GM23338 (cell line): ENCODE data around the gene ZNF622. TPM values are rescaled to one million over a fixed set of nuclear protein-coding genes. Genes with fewer than 3 reads are reported as not detected.

Experiments used
- ATAC-seq: fragments of 200-7000 bp; cut with Tn5 transposase; 3 replicates; pipeline ENCODE4 v1.9.1; 2020
- DNase-seq: peaks from one replicate; pipeline ENCODE4 v3.0.0-alpha.2; 2015; ENCODE audit warnings: low spot score
- H2AFZ ChIP-seq: fragments of 200-600 bp; sonication (generic); 2 replicates; pipeline ENCODE4 v1.8.0; 2016; ENCODE audit warnings: antibody characterized with exemption, mild to moderate bottlenecking, moderate library complexity
- H3F3A ChIP-seq: fragments of 200-600 bp; sonication (generic); replicated peaks from 2 replicates; pipeline ENCODE4 v1.8.0; 2017; ENCODE audit warnings: antibody characterized with exemption, mixed run types, low read depth
- H3K27ac ChIP-seq: fragments of 200-600 bp; sonication (generic); 2 replicates; pipeline ENCODE4 v1.6.1; 2016; ENCODE audit warnings: low read depth
- H3K27me3 ChIP-seq: fragments of 200-600 bp; sonication (generic); 2 replicates; pipeline ENCODE4 v1.8.0; 2016; ENCODE audit warnings: mild to moderate bottlenecking, mixed run types, moderate library complexity; ENCODE audit not compliant: insufficient read depth
- H3K36me3 ChIP-seq: fragments of 200-600 bp; sonication (generic); 2 replicates; pipeline ENCODE4 v1.8.0; 2016; ENCODE audit warnings: mild to moderate bottlenecking; ENCODE audit not compliant: insufficient read depth
- H3K4me1 ChIP-seq: fragments of 200-600 bp; sonication (generic); 2 replicates; pipeline ENCODE4 v1.8.0; 2016; ENCODE audit warnings: mild to moderate bottlenecking, moderate library complexity; ENCODE audit not compliant: insufficient read depth
- H3K4me2 ChIP-seq: fragments of 200-600 bp; sonication (generic); 2 replicates; pipeline ENCODE4 v1.7.1; 2017; ENCODE audit warnings: mixed run types
- H3K4me3 ChIP-seq: fragments of 200-600 bp; sonication (generic); 2 replicates; pipeline ENCODE4 v1.6.1; 2016; ENCODE audit warnings: mixed run types
- H3K79me2 ChIP-seq: fragments of 200-600 bp; sonication (generic); replicated peaks from 2 replicates; pipeline ENCODE4 v1.8.0; 2017; ENCODE audit warnings: mild to moderate bottlenecking; ENCODE audit not compliant: insufficient read depth
- H3K9me2 ChIP-seq: fragments of 200-600 bp; sonication (generic); 2 replicates; pipeline ENCODE4 v1.8.0; 2017; ENCODE audit not compliant: insufficient read depth
- H4K20me1 ChIP-seq: fragments of 200-600 bp; sonication (generic); replicated peaks from 2 replicates; pipeline ENCODE4 v1.8.0; 2017; ENCODE audit warnings: mild to moderate bottlenecking; ENCODE audit not compliant: insufficient read depth
- H3K27ac Mint-ChIP-seq: 2 replicates; pipeline ENCODE4 v1.8.0; 2020; ENCODE audit warnings: inconsistent platforms, mild to moderate bottlenecking, moderate library complexity, mixed read lengths
- H3K27me3 Mint-ChIP-seq: 3 replicates; pipeline ENCODE4 v1.8.0; 2022; ENCODE audit warnings: low read depth, mild to moderate bottlenecking, moderate library complexity, mixed read lengths, inconsistent platforms; ENCODE audit not compliant: insufficient read depth, poor library complexity
- H3K36me3 Mint-ChIP-seq: 3 replicates; pipeline ENCODE4 v1.8.0; 2021; ENCODE audit warnings: low read depth, mild to moderate bottlenecking, inconsistent platforms, moderate library complexity, mixed read lengths
- H3K4me1 Mint-ChIP-seq: 3 replicates; pipeline ENCODE4 v1.8.0; 2020; ENCODE audit warnings: mild to moderate bottlenecking, inconsistent platforms, mixed read lengths
- H3K4me3 Mint-ChIP-seq: 3 replicates; pipeline ENCODE4 v1.8.0; 2021; ENCODE audit warnings: moderate library complexity, mild to moderate bottlenecking, inconsistent platforms, mixed read lengths
- H3K9me3 Mint-ChIP-seq: 3 replicates; pipeline ENCODE4 v1.8.0; 2020; ENCODE audit warnings: moderate library complexity, mild to moderate bottlenecking, inconsistent platforms, mixed read lengths
- CREB1 ChIP-seq: fragments of 250-450 bp; sonication (Bioruptor Pico); IDR thresholded peaks from 2 replicates; pipeline ENCODE4 v1.5.0; 2020; ENCODE audit warnings: low read depth, mild to moderate bottlenecking, moderate library complexity
- EZH2 ChIP-seq: fragments of 200-600 bp; sonication (generic); IDR thresholded peaks from one replicate; pipeline ENCODE4 v1.8.0; 2017; ENCODE audit warnings: antibody characterized with exemption, mild to moderate bottlenecking, low read depth; ENCODE audit not compliant: unreplicated experiment
- EZH2phosphoT487 ChIP-seq: fragments of 200-600 bp; sonication (generic); IDR thresholded peaks from one replicate; pipeline ENCODE4 v1.8.1; 2018; ENCODE audit warnings: antibody characterized with exemption; ENCODE audit not compliant: unreplicated experiment
- NANOG ChIP-seq: IDR thresholded peaks from 2 replicates; pipeline ENCODE4 v1.6.1; 2016; ENCODE audit warnings: antibody characterized with exemption, borderline replicate concordance
- POLR2AphosphoS5 ChIP-seq: IDR thresholded peaks from 2 replicates; pipeline ENCODE4 v1.6.1; 2016; ENCODE audit warnings: antibody characterized with exemption, low read depth
- STAT1 ChIP-seq: IDR thresholded peaks from one replicate; pipeline ENCODE4 v1.6.1; 2016; ENCODE audit warnings: antibody characterized with exemption; ENCODE audit not compliant: unreplicated experiment
- ZNF114 ChIP-seq: fragments of 250-450 bp; sonication (Bioruptor Pico); IDR thresholded peaks from 2 replicates; pipeline ENCODE4 v1.5.0; 2020; ENCODE audit warnings: mild to moderate bottlenecking, moderate library complexity
- ZNF331 ChIP-seq: fragments of 250-450 bp; sonication (Bioruptor Pico); IDR thresholded peaks from 2 replicates; pipeline ENCODE4 v1.5.0; 2020; ENCODE audit warnings: low read depth, mild to moderate bottlenecking, moderate library complexity
- polyA plus RNA-seq: library from polyadenylated mRNA; unstranded; fragments of >200 nt; fragmentation: Nextera tagmentation; extraction: Ambion mirVana; gene quantifications from 2 replicates; pipeline ENCODE4 v1.2.1, GENCODE V29; 2016
- total RNA-seq: library from RNA; depleted of rRNA; stranded (reverse); fragments of >200 nt; shearing (Covaris generic); gene quantifications from 2 replicates; pipeline ENCODE4 v1.2.3, GENCODE V29; 2014
- TF ChIP-seq, protein P1 (sequence below): fragments of 250-450 bp; sonication (Bioruptor Pico); IDR thresholded peaks from 2 replicates; pipeline ENCODE4 v1.5.0; 2020; ENCODE audit warnings: mild to moderate bottlenecking, moderate library complexity
- TF ChIP-seq, protein P2 (sequence below): IDR thresholded peaks from one replicate; pipeline ENCODE4 v1.6.1; 2018; ENCODE audit warnings: antibody characterized with exemption; ENCODE audit not compliant: unreplicated experiment
- TF ChIP-seq, protein P3 (sequence below): IDR thresholded peaks from 2 replicates; pipeline ENCODE4 v1.6.1; 2016; ENCODE audit warnings: antibody characterized with exemption
- TF ChIP-seq, protein P4 (sequence below), 2 experiments: fragments of 200-600 bp in 1 of 2; sonication (generic) in 1 of 2; conservative IDR thresholded peaks; 2 replicates each; pipeline versions ENCODE4 v1.5.1 to v1.6.1; 2016 to 2017; ENCODE audit warnings: antibody characterized with exemption in 2 of 2, low read depth in 2 of 2, mild to moderate bottlenecking in 2 of 2, moderate library complexity in 1 of 2

Gene ZNF622
- total and polyA plus RNA-seq, 2 experiments from 2014 or later = 20.1 to 30.7 TPM

DNA sequence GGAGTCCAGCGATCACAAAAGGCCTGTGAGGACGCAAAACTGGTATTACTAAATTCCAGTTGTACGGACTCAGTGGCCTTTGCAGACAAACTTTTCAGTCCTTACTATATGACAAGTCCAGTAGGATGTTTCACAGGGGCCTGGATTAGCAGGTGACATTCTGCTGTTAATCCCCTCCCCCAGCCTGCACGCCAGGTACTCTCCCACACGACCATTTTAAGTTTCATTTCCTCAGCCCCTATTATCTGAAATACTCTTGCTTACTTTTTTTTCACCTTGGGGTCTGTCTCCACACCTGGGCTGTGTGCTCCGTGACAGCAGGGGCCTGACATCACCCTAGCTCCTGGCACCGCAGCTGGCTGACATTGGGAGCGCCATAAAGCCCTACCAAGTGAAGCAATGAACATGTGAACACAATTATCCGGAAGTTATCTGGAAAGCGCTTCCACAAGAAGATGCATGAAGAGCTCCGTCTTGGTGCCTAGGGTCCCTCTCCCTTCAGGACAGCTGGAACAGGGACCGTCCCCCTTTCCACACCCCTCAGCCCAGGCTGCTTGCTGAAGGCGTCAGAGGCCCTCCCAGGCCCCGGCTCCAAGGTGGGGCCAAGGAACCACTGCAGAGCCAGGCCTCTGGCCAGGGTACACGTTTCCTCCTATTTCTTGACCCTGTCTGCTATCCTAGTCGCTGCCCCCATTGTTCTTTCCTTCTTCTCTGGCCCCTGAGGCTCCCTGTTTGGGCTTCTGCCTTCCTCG is 39.7 kb upstream of the ZNF622 start (continued):
- TF ChIP-seq ZNF331 (CRISPR knock-in tag) = no peak
- TF ChIP-seq POLR2AphosphoS5 = no peak
- no peak for TF ChIP-seq CREB1 (CRISPR knock-in tag)
- TF ChIP-seq, protein P1, sequence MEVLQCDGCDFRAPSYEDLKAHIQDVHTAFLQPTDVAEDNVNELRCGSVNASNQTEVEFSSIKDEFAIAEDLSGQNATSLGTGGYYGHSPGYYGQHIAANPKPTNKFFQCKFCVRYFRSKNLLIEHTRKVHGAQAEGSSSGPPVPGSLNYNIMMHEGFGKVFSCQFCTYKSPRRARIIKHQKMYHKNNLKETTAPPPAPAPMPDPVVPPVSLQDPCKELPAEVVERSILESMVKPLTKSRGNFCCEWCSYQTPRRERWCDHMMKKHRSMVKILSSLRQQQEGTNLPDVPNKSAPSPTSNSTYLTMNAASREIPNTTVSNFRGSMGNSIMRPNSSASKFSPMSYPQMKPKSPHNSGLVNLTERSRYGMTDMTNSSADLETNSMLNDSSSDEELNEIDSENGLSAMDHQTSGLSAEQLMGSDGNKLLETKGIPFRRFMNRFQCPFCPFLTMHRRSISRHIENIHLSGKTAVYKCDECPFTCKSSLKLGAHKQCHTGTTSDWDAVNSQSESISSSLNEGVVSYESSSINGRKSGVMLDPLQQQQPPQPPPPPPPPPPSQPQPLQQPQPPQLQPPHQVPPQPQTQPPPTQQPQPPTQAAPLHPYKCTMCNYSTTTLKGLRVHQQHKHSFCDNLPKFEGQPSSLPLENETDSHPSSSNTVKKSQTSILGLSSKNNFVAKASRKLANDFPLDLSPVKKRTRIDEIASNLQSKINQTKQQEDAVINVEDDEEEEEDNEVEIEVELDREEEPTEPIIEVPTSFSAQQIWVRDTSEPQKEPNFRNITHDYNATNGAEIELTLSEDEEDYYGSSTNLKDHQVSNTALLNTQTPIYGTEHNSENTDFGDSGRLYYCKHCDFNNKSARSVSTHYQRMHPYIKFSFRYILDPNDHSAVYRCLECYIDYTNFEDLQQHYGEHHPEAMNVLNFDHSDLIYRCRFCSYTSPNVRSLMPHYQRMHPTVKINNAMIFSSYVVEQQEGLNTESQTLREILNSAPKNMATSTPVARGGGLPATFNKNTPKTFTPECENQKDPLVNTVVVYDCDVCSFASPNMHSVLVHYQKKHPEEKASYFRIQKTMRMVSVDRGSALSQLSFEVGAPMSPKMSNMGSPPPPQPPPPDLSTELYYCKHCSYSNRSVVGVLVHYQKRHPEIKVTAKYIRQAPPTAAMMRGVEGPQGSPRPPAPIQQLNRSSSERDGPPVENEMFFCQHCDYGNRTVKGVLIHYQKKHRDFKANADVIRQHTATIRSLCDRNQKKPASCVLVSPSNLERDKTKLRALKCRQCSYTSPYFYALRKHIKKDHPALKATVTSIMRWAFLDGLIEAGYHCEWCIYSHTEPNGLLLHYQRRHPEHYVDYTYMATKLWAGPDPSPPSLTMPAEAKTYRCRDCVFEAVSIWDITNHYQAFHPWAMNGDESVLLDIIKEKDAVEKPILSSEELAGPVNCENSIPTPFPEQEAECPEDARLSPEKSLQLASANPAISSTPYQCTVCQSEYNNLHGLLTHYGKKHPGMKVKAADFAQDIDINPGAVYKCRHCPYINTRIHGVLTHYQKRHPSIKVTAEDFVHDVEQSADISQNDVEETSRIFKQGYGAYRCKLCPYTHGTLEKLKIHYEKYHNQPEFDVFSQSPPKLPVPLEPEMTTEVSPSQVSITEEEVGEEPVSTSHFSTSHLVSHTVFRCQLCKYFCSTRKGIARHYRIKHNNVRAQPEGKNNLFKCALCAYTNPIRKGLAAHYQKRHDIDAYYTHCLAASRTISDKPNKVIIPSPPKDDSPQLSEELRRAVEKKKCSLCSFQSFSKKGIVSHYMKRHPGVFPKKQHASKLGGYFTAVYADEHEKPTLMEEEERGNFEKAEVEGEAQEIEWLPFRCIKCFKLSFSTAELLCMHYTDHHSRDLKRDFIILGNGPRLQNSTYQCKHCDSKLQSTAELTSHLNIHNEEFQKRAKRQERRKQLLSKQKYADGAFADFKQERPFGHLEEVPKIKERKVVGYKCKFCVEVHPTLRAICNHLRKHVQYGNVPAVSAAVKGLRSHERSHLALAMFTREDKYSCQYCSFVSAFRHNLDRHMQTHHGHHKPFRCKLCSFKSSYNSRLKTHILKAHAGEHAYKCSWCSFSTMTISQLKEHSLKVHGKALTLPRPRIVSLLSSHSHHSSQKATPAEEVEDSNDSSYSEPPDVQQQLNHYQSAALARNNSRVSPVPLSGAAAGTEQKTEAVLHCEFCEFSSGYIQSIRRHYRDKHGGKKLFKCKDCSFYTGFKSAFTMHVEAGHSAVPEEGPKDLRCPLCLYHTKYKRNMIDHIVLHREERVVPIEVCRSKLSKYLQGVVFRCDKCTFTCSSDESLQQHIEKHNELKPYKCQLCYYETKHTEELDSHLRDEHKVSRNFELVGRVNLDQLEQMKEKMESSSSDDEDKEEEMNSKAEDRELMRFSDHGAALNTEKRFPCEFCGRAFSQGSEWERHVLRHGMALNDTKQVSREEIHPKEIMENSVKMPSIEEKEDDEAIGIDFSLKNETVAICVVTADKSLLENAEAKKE = no peak
- TF ChIP-seq ZNF114 (CRISPR knock-in tag) = no peak
- TF ChIP-seq EZH2 = no peak
- no peak for TF ChIP-seq EZH2phosphoT487

DNA sequence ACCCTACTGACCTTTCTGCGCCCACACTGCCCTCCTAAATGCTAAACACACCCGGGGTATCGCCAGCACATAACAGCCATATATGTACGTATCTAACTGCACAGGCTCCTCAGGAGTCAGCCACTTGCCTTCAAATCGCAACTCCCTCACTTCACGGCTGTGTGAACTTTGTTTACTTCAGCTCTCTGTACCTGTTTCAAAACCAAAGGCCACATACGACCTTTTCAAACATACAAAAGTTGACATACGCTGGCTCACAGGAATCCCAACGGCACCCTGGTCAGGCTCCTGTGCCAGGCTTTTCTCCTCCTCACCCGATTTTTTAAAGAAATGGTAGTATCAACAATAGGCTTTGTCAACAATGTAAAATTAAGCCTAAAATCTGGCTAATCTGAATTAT is 39.0 kb upstream of the ZNF622 start:
- Mint-ChIP-seq H3K27me3 (no peaks in the 10 kb centered on the region), H3K36me3 (no peaks in the 10 kb centered on the region), H3K9me3 (no peaks in the 10 kb centered on the region), H3K4me1 (peaks cover 12% of the 10 kb centered on the region), H3K4me3 (no peak overlapping the region), H3K27ac (no peak overlapping the region)
- H3K36me3 ChIP-seq = no peaks in the 10 kb centered on the region
- H3K27ac ChIP-seq = no peak overlapping the region
- no peaks in the 10 kb centered on the region for H3F3A ChIP-seq
- no peaks in the 10 kb centered on the region for H3K27me3 ChIP-seq
- H3K4me3 ChIP-seq = no peak overlapping the region
- no peak for ATAC-seq
- peaks cover 13% of the 10 kb centered on the region; the same call in 1 of the 2 replicates for H3K4me1 ChIP-seq
- H3K4me2 ChIP-seq = no peak overlapping the region
- no peak for DNase-seq
- no peaks in the 10 kb centered on the region for H3K79me2 ChIP-seq
- H3K9me2 ChIP-seq = no peaks in the 10 kb centered on the region
- no peaks in the 10 kb centered on the region for H4K20me1 ChIP-seq
- no peak overlapping the region for H2AFZ ChIP-seq
- TF ChIP-seq POLR2AphosphoS5 = no peak
- TF ChIP-seq, protein P2, sequence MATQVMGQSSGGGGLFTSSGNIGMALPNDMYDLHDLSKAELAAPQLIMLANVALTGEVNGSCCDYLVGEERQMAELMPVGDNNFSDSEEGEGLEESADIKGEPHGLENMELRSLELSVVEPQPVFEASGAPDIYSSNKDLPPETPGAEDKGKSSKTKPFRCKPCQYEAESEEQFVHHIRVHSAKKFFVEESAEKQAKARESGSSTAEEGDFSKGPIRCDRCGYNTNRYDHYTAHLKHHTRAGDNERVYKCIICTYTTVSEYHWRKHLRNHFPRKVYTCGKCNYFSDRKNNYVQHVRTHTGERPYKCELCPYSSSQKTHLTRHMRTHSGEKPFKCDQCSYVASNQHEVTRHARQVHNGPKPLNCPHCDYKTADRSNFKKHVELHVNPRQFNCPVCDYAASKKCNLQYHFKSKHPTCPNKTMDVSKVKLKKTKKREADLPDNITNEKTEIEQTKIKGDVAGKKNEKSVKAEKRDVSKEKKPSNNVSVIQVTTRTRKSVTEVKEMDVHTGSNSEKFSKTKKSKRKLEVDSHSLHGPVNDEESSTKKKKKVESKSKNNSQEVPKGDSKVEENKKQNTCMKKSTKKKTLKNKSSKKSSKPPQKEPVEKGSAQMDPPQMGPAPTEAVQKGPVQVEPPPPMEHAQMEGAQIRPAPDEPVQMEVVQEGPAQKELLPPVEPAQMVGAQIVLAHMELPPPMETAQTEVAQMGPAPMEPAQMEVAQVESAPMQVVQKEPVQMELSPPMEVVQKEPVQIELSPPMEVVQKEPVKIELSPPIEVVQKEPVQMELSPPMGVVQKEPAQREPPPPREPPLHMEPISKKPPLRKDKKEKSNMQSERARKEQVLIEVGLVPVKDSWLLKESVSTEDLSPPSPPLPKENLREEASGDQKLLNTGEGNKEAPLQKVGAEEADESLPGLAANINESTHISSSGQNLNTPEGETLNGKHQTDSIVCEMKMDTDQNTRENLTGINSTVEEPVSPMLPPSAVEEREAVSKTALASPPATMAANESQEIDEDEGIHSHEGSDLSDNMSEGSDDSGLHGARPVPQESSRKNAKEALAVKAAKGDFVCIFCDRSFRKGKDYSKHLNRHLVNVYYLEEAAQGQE = no peak
- TF ChIP-seq, protein P3, sequence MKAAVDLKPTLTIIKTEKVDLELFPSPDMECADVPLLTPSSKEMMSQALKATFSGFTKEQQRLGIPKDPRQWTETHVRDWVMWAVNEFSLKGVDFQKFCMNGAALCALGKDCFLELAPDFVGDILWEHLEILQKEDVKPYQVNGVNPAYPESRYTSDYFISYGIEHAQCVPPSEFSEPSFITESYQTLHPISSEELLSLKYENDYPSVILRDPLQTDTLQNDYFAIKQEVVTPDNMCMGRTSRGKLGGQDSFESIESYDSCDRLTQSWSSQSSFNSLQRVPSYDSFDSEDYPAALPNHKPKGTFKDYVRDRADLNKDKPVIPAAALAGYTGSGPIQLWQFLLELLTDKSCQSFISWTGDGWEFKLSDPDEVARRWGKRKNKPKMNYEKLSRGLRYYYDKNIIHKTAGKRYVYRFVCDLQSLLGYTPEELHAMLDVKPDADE = no peak
- TF ChIP-seq, protein P4, sequence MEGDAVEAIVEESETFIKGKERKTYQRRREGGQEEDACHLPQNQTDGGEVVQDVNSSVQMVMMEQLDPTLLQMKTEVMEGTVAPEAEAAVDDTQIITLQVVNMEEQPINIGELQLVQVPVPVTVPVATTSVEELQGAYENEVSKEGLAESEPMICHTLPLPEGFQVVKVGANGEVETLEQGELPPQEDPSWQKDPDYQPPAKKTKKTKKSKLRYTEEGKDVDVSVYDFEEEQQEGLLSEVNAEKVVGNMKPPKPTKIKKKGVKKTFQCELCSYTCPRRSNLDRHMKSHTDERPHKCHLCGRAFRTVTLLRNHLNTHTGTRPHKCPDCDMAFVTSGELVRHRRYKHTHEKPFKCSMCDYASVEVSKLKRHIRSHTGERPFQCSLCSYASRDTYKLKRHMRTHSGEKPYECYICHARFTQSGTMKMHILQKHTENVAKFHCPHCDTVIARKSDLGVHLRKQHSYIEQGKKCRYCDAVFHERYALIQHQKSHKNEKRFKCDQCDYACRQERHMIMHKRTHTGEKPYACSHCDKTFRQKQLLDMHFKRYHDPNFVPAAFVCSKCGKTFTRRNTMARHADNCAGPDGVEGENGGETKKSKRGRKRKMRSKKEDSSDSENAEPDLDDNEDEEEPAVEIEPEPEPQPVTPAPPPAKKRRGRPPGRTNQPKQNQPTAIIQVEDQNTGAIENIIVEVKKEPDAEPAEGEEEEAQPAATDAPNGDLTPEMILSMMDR (conservative IDR thresholded peaks at IDR 0.05; ENCODE audit: low read depth in 2 of 2) = no peak
- TF ChIP-seq EZH2phosphoT487 = no peak
- no peak for TF ChIP-seq NANOG
- TF ChIP-seq STAT1 = no peak
- TF ChIP-seq ZNF331 (CRISPR knock-in tag) = no peak
